HG03575 (cell line): ENCODE results near the gene NR4A3.
A peak's percentile ranks its signal among the peaks of the same experiment; 100 is the strongest.

Experiments used
- ATAC-seq: cut with Tn5 transposase; IDR thresholded peaks from one replicate; pipeline ENCODE4 v1.9.1; 2021; ENCODE audit not compliant: unreplicated experiment, insufficient number of reproducible peaks, low FRiP score; ENCODE audit errors: extremely low read depth

The NR4A3 gene

DNA sequence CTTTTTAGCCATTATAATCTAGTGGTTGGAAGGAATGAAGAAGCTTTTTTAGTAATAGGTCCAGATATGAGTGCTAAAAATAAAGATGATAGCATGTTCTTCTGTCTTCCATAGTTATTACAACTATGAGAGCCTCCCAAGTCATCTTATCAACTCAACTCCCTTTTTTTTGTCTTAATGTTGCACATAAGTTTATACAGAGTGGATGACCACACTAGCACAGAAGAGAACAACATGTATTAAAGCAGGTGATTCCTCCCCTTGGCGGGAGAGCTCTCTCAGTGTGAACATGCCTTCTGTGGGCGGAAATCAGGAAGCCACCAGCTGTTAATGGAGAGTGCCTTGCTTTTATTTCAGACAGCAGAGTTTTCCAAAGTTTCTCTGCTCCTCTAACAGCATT, 44.7 kb downstream of the NR4A3 start:
- ATAC-seq, result no peak

DNA sequence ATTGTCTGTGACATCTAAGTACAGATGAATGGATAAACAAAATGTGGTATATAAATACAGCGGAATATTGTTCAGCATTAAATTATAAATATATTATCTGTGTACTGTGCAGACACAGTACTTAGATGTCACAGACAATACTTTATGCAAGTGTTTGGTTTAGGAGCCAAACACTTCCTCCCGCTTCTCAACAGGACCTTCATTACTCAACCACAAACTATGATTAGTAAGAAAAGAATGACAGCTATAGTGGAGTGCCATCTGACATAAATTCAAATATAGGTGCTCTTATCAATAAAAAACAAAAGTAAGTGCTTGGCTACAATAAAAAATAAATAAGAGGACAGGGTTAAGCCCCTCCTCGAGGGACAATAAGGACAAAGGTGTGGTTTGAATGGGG, 45.9 kb downstream of the NR4A3 start:
- no peak for ATAC-seq

DNA sequence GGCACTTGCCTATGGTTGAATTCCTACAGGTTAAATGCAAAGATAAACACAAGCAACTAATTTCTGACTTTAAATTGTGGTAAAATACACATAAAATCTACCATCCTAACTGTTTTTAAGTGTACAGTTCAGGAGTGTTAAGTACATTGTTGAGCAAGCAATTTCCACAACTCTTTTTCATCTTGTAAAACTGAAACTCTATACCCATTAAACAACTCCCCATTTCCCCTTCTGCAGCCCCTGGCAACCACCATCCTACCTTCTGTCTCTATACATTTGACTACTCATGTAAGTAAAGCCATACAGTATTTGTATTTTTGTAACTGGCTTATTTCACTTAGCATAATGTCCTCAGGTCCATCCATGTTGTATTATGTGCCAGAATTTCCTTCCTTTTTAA, 46.3 kb downstream of the NR4A3 start:
- no peak for ATAC-seq

DNA sequence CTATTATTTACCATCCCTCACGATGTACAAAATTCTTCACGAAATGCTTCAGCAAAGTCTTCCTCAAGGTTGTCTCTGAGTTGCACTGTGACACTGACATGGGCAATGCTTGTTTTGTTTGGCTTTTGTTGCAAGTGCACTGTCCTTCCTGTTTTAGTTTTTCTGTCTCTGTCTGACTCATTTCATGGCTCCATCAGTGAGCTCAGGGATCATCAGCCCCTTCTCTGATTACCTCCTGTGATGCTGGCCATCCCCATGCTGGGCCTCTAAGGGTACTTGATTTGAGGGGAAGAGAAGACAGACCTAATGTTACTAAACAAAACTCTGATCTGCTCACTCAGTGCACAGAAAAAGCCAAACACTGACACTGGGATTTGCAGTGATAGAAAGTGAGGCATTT, 47.2 kb downstream of the NR4A3 start:
- peak; percentile 88 for ATAC-seq

DNA sequence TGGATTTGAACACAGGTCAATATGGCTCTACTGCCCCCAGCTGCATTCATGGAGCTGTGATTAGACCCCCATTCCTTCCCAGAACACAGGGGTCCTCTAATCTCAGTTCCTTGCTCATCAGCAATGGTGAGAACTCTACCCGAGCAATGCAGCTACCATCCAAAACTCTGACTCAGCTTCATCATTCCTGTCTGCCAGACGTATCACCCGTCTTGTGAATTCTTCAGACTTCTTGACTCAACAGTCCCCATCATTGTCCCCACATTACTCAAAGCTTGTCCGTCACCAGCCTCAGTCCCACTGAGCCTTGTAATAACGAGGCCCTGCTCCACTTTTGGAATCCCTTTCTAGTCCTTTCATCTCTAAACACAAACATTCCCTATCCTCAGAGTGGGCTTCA, 48.4 kb downstream of the NR4A3 start:
- no peak for ATAC-seq

DNA sequence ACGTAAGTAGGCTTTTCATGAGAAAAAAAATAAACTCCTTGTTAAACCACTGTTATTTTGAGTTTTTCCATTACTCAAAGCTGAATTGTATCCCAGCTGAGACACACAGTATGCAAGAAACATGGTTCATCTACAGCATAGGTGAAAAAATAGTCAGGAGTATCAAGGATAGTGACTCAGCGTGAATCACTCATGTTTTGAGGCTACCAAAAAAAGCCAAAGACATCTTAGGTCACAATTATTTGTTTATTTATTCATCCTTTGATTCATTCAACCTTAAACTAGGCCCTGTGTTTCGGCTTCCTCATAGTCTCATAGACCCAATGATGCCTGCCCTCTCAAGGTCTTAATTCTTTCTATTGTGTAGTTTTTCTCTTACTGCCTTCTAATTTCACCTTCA, 51.8 kb downstream of the NR4A3 start:
- ATAC-seq, result no peak

DNA sequence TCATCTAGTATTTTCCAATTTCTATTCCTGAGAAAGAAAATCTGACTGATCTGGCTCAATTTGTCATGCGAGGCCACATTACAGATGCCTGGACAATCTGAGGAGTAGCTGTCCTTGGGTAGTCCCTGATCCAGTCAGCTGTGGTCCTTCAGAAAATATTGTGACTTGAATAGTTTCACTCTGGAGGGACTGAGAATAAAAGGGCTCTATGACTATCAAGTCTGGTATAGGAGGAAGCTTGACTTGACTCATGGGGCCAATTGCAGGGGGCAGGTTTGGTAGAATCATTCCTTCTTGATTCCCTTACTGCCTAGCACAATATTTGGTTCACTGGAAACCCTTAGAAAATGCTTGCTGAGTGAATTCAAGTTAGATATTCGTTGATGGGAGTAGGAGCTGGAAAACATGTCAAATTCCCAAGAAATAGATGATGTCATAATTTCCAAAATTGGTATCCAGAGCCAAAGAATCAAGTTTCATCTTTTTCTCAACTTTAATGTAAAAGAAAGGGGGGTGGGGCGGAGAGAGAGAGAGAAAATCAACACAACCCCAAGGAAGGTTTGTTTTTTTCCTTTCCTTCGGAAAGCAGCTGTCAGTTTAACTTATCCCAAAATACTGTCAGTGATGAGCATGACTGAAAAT, 52.4 kb downstream of the NR4A3 start:
- no peak for ATAC-seq

DNA sequence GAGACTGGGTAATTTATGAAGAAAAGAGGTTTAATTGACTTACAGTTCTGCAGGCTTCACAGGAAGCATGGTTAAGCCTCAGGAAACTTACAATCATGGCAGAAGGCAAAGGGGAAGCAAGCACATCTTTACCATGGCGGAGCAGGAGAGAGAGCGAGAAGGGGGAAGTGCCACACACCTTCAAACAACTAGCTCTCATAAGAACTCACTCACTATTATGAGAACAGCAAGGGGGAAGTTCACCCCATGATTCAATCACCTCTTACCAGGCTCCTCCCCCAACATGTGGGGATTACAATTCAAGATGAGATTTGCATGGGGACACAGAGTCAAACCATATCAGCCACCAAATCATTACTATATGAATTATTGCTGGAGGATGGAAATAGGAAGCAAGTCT, 54.5 kb downstream of the NR4A3 start:
- no peak for ATAC-seq

DNA sequence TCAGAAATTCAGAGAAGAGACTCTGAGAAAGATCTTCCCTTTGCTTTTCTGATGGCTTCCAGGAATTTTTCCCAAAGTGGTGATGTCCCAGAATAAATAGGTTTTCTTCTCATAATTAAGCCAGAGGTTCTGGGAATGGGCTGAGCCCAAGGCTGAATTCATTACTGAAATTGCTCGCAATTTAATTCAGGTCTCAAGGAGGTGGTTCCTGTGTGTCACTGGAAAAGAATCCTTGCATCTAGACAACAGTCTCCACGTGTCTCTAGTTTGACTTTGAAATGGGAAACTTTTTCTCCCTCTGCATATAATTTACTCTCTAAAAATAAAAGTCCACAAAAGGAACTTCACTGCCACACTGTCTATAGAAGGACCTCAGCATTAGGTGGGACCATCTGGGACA, 57.0 kb downstream of the NR4A3 start:
- no peak for ATAC-seq

DNA sequence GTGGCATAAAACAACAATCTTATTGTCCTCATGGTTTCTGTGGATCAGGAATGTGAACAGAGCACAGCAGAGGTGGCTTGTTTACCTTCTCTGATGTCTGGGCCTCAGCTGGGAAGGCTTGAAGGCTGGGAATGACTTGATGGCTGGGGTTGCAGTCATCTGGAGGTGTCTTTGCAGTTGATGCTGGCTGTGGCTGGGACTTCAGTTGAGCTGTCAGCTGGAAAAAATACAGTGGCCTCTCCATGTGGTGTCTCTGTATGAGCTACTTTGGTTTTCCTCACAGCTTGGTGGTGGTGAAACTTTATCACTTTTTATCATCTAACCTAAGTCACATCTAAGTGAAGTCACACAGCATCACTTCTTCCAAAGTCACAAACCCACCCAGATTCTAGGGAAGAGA, 60.1 kb downstream of the NR4A3 start:
- ATAC-seq, result no peak

DNA sequence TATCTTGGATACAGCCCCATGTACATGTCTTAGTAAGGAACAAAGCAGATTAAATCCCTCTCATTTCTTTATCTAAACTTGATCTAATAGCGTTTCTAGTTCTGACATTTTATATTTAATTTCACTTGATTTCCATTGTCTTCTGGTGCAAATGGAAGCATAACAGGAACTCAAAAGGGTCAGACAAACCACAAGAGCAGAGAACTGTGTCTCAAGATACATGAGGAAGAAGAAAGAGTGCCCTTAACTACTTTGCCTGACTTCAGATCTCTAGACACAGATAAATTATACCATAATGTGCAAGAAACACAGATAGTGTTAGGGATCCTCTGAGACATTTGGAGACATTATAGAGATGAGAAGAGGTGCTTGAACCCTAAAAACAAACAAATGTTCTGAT, 64.1 kb downstream of the NR4A3 start:
- ATAC-seq, result no peak

DNA sequence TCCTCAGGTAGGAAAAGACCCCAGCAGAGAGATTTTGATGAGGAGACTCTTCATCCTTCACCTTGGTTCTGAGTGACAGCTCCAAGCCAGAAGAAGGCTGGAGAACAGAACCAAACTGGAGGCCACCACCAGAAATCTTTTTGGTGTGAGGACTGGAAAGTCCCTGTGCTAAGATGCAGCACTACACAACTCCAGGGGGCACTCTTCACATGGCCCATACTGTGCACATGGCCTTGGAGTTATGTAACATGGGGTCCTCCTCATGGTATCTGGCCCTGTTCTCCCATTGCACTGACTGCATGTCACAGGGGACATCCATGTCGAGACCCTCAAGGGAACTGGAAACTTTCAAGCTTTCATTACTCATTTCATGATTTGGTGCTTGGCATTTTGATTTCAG, 67.4 kb downstream of the NR4A3 start:
- ATAC-seq, result no peak

DNA sequence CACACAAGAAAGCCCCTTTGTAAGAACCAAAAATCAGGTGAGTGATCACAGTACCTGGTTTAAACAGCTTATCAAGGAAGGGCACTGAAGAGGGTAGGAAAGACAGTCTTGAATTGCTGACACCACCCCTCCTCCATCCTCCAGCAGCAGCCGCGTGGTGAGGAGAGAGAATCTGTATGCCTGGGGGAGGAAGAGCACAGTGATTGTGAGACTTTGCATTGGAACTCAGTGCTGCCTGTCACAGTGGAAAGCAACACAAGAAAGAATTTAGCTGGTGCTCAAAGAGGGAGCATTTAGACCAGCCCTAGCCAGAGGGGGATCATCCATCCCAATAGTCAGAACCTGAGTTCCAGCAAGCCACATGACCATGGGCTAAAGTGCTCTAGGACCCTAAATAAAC, 73.1 kb downstream of the NR4A3 start:
- ATAC-seq, result no peak

DNA sequence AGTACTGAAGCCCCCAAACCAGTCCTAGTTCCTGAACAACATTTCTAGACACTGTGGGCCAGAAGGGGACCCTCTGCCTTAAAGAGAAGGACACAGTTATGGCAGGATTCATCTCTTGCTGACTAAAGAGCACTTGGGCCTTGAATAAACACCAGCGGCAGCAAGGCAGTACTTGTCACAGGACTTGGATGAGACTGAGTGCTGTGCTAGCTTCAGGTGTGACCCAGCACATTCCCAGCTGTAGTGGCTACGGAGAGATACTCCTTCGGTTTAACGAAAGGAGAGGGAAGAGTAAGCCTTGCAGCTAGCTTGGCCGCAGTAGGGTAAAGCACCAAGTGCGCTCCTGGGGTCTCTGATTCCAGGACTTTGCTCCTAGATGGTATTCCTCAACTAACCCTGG, 73.8 kb downstream of the NR4A3 start:
- ATAC-seq, result no peak

DNA sequence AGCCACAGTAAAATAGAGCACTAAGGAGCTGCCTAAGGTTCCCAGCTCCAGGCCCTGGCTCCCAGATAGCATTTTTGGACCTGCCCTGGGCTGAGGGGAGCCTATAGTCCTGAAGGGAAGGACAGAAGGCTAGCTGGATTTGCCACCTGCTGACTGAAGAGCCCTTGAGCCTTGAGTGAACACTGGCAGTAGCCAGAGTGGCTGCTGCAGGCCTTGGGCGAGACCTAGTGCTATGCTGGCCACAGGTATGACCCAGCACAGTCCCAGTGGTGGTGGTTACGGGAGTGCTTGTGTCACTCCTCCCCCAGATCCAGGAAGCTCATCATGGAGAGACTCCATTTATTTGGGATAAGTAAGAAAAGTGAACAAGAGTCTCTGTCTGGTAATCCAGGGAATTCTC, 74.4 kb downstream of the NR4A3 start:
- ATAC-seq, result no peak

DNA sequence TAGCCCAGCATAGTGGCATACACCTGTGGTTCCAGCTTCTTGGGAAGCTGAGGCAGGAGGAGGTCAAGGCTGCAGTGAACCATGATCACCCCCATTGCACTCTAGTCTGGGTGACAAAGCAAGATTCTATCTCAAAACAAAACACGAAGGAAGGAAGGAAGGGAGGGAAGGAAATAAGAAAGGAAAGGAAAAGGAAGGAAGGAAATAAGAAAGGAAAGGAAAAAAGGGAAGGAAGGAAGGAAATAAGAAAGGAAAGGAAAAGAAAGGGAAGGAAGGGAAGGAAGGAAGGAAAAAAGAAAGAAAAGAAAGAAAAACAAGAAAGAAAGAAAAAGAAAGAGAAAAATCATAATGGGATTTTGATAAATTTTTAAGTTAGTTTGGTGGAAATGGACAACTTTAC, 81.7 kb downstream of the NR4A3 start:
- no peak for ATAC-seq

DNA sequence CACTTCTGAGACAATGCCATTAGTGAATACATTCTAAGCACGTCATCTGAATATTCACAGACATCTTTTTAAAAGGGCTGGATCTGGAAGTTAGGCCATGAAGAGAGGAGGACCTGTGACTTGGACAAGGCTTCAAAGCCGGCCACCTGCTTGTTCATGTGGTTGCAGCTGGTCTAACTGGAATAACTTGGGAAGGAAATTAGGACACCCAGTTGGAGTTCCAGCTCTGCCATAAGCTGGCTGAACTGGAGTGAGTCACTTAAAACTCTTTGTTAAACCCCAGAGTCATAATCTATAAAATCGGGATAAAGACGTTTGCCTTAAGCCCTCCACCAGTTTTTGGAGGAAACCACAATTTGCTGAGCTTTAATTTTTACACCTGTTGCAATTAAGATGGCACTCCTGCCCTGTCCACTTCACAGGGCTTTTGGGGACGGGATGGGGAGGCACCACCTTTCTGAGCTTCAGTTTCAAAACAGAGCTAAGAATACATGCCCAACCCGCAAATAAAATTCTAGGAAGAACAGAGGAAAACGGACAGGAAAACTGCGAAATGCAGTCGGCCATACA, 84.2 kb downstream of the NR4A3 start:
- ATAC-seq, result no peak

DNA sequence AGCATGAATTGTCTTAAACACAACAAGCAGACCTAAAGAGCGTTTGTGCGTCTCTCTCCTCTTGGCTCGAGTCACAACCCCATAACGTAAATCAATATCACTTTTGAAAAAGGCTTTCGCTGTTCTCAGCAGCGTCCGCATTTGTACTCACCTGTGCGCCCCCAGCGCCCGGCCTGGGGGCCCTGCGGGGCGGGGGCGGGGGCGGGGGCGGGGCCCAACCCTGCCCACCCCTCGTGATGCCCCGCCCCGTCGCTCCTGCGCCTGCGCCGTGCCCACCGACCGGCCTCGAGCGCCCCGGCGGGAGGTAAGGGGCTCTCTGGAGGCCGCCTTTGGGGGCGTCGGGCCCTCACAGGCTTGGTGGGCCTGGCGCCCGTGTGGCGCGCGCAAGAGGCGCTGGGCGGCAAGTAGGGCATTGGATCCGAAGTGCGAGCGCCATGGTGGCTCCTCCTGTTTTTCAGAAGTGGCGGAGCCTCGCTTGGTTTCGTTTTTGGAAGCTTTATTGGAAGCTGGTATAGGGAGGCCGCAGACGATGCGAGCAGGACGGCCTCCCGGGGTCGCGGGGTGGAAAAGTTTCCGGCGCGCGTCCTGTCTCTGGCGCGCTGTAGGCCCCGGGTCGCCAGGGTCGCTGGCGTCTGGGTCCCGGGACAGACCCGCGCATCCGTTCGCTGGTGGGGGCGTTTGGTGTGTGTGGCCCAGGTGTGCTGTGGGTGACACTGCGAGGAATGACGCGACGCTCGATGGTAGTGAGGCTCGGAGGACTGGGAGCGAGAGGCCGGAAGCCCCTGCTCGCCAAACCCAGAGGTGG, 84.9 kb downstream of the NR4A3 start, which contains the start of gene STX17:
Gene STX17, plus strand, starts transcription at position 252 of the 805 bp plus-strand sequence. CDS start 8,586 bp downstream, outside the sequence.
- peak; percentile 53 for ATAC-seq

DNA sequence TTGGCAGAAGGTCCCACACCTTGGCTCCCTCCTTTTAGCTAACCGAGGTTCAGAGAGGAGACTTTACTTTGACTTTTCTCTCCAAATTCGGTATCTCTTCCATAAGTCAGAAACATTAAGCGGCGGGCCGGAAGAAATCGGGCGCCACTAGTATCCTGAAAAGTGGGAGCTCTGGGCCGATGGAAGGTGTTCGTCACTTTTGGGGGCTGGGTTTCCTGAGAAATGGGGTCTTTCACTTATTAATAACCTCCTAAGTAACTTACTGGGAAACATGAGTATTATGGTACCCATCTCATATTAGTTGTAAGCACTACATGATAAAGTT, 85.5 kb downstream of the NR4A3 start:
- ATAC-seq, result no peak

DNA sequence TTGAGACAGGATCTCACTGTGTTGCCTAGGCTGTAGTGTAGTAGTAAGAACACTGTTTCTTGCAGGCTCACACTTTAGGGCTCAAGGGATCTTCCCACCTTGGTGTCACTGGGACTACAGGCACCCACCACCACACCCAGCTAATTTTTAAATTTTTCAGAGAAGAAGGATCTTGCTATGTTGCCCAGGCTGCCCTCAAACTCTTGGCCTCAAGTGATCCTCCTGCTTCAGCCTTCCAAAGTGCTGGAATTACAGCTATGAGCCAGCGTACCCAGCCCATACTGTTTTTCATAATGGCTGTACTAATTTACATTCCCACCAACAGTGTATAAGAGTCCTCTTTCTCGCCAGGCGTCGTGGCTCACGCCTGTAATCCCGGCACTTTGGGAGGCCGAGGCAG, 89.9 kb downstream of the NR4A3 start:
- ATAC-seq, result no peak
